Activated CD4-positive, alpha-beta T cell treated with anti-CD3 and anti-CD28 coated beads for 36 hours (primary cell): ENCODE results near the gene UPF1. TPM values are rescaled to one million over a fixed set of nuclear protein-coding genes. Genes with fewer than 3 reads are reported as not detected.

Experiments used
- ATAC-seq: fragments of 200-7000 bp; cut with Tn5 transposase; one replicate; pipeline ENCODE4 v1.10.0; 2021; ENCODE audit warnings: mild to moderate bottlenecking, moderate library complexity
- CTCF ChIA-PET: fragments of 350-600 bp; sonication (Branson Sonifier 250); formaldehyde crosslinking; loops from one replicate; lab custom pipeline; 2021; ENCODE audit warnings: antibody characterized with exemption; lab: Charles Lee
- POLR2A ChIA-PET: fragments of 350-600 bp; sonication (Branson Sonifier 250); formaldehyde crosslinking; loops from one replicate; lab custom pipeline; 2021; ENCODE audit warnings: antibody characterized with exemption, inconsistent platforms; lab: Charles Lee
- DNase-seq: peaks from one replicate; pipeline ENCODE4 v3.0.0-alpha.2; 2020
- H3K27ac Mint-ChIP-seq: one replicate; pipeline ENCODE4 v1.8.0; 2021; ENCODE audit warnings: mixed read lengths
- H3K27me3 Mint-ChIP-seq: one replicate; pipeline ENCODE4 v1.8.0; 2021; ENCODE audit warnings: mixed read lengths
- H3K36me3 Mint-ChIP-seq: one replicate; pipeline ENCODE4 v1.8.0; 2021; ENCODE audit warnings: low read depth, mixed read lengths
- H3K4me1 Mint-ChIP-seq: one replicate; pipeline ENCODE4 v1.8.0; 2021; ENCODE audit warnings: mixed read lengths
- H3K4me3 Mint-ChIP-seq: one replicate; pipeline ENCODE4 v1.8.0; 2021; ENCODE audit warnings: mild to moderate bottlenecking, moderate library complexity, mixed read lengths
- H3K9me3 Mint-ChIP-seq: one replicate; pipeline ENCODE4 v1.8.0; 2021; ENCODE audit warnings: low read depth, mixed read lengths
- intact Hi-C, 2 experiments: fragments of 100-400 bp; cut with DNase I in 1 of 2; cut with micrococcal nuclease in 1 of 2; formaldehyde crosslinking; loops; one replicate each; pipeline versions ENCODE4 v1.14.2 to v1.15.1; 2022 to 2024; cut with DNase I, micrococcal nuclease
- total RNA-seq, 2 experiments: library from RNA; stranded (reverse); gene quantifications; one replicate each; pipeline ENCODE4 v1.2.3, GENCODE V29; 2021

The UPF1 gene
- total RNA-seq, 2 experiments from 2014 or later, result 72.4 to 74.0 TPM

GRCh38 chr19:18817574-18817973, 14.2 kb upstream of the UPF1 start:
- H3K27me3 Mint-ChIP-seq, result peaks cover 4% of the 10 kb centered on the region
- H3K36me3 Mint-ChIP-seq, result no peaks in the 10 kb centered on the region
- intact Hi-C loops, result no loop called here
- DNase-seq, result no peak
- no peaks in the 10 kb centered on the region for H3K4me1 Mint-ChIP-seq
- POLR2A ChIA-PET, result no interaction called here
- ATAC-seq, result no peak
- CTCF ChIA-PET, result no interaction called here
- H3K4me3 Mint-ChIP-seq, result no peak overlapping the region
- no peak overlapping the region for H3K27ac Mint-ChIP-seq
- H3K9me3 Mint-ChIP-seq, result no peaks in the 10 kb centered on the region

GRCh38 chr19:18828786-18829185, 3.0 kb upstream of the UPF1 start:
- Mint-ChIP-seq H3K4me1 (peaks cover 6% of the 10 kb centered on the region), H3K9me3 (peaks cover 2% of the 10 kb centered on the region), H3K4me3 (no peak overlapping the region), H3K27me3 (peaks cover 3% of the 10 kb centered on the region), H3K27ac (no peak overlapping the region), H3K36me3 (peaks cover 11% of the 10 kb centered on the region)
- ATAC-seq (no peak), DNase-seq (no peak)
- intact Hi-C loops, result no loop called here
- POLR2A ChIA-PET, result interaction anchor here (0.6 to 0.9 kb wide), 3 partner anchors 13 to 31 kb away, joined by 3 read pairs; no protein-coding TSS in a partner anchor
- CTCF ChIA-PET, result interaction anchor here (0.6 to 1.1 kb wide), 3 partner anchors 18 to 443 kb away, joined by 3 to 5 read pairs (median 4); partner anchors contain the start of gene GDF15

- no peak overlapping the region for H3K4me3 Mint-ChIP-seq
- ATAC-seq, result no peak
- ChIA-PET CTCF (interaction anchor here (0.9 to 2.8 kb wide), 3 partner anchors 14 to 115 kb away, joined by 3 to 8 read pairs (median 3); no protein-coding TSS in a partner anchor), POLR2A (interaction anchor here (0.9 kb wide), 1 partner anchor 9 kb away, joined by 4 read pairs; no protein-coding TSS in a partner anchor)
- H3K36me3 Mint-ChIP-seq, result peaks cover 27% of the 10 kb centered on the region
- H3K27ac Mint-ChIP-seq, result no peak overlapping the region
- peaks cover 2% of the 10 kb centered on the region for H3K9me3 Mint-ChIP-seq
- H3K27me3 Mint-ChIP-seq, result peaks cover 3% of the 10 kb centered on the region
- peaks cover 23% of the 10 kb centered on the region for H3K4me1 Mint-ChIP-seq
- intact Hi-C loops, result loop anchor here in 1 of 2 experiments (2.0 to 5.0 kb wide), 2 partner anchors 202 to 488 kb away; partner anchors contain the start of genes ARMC6, PGPEP1 and SUGP2
- DNase-seq, result no peak
Observed at GRCh38 chr19:18830488-18830887, 1.3 kb upstream of the UPF1 start.

GRCh38 chr19:18832306-18833140, 764 bp downstream of the UPF1 start:
- POLR2A ChIA-PET, result interaction anchor here (0.6 to 1.9 kb wide), 6 partner anchors 9 to 551 kb away, joined by 3 to 12 read pairs (median 3); partner anchors contain the start of genes COPE, DDX49 and JUND
- Mint-ChIP-seq H3K27me3 (peaks cover 3% of the 10 kb centered on the region), H3K27ac (peak overlapping the region; percentile 90), H3K9me3 (no peaks in the 10 kb centered on the region), H3K4me1 (peaks cover 41% of the 10 kb centered on the region), H3K4me3 (peak overlapping the region; percentile 96), H3K36me3 (peaks cover 38% of the 10 kb centered on the region)
- peak; percentile 57 for ATAC-seq
- CTCF ChIA-PET, result interaction anchor here (1.2 to 5.8 kb wide), 4 partner anchors 12 to 245 kb away, joined by 3 to 47 read pairs (median 8); no protein-coding TSS in a partner anchor
- peak; percentile 56 for DNase-seq
- intact Hi-C loops, result loop anchor here in 1 of 2 experiments (1.0 to 5.0 kb wide), 3 partner anchors 11 to 490 kb away; partner anchors contain the start of genes PGPEP1 and TMEM161A

- Mint-ChIP-seq H3K4me1 (peaks cover 47% of the 10 kb centered on the region), H3K27ac (peak overlapping the region; percentile 90), H3K36me3 (peaks cover 43% of the 10 kb centered on the region), H3K9me3 (no peaks in the 10 kb centered on the region), H3K4me3 (peak overlapping the region; percentile 96), H3K27me3 (no peaks in the 10 kb centered on the region)
- DNase-seq (no peak), ATAC-seq (no peak)
- ChIA-PET POLR2A (interaction anchor here (0.6 to 1.9 kb wide), 2 partner anchors 11 to 86 kb away, joined by 4 to 12 read pairs; partner anchors contain the start of genes COPE and DDX49), CTCF (interaction anchor here (1.3 to 5.8 kb wide), 3 partner anchors 12 to 245 kb away, joined by 8 to 47 read pairs (median 8); no protein-coding TSS in a partner anchor)
- intact Hi-C loops, result loop anchor here in 1 of 2 experiments (1.0 to 5.0 kb wide), 3 partner anchors 10 to 491 kb away; partner anchors contain the start of genes PGPEP1 and TMEM161A
Observed at GRCh38 chr19:18833141-18833476, 1.4 kb downstream of the UPF1 start.

GRCh38 chr19:18833849-18834643, 2.3 kb downstream of the UPF1 start:
- Mint-ChIP-seq H3K27ac (peak overlapping the region; percentile 87), H3K9me3 (no peaks in the 10 kb centered on the region), H3K36me3 (peaks cover 48% of the 10 kb centered on the region), H3K4me3 (peak overlapping the region; percentile 96), H3K27me3 (no peaks in the 10 kb centered on the region), H3K4me1 (peaks cover 56% of the 10 kb centered on the region)
- ChIA-PET CTCF (interaction anchor here (0.6 to 5.8 kb wide), 4 partner anchors 14 to 355 kb away, joined by 3 to 47 read pairs (median 4); partner anchors contain the start of gene REX1BD), POLR2A (interaction anchor here (0.6 kb wide), 1 partner anchor 1120 kb away, joined by 3 read pairs; no protein-coding TSS in a partner anchor)
- no peak for ATAC-seq
- intact Hi-C loops, result loop anchor here in 1 of 2 experiments (1.0 to 5.0 kb wide), 3 partner anchors 9 to 492 kb away; partner anchors contain the start of genes PGPEP1 and TMEM161A
- peak; percentile 30 for DNase-seq

- Mint-ChIP-seq H3K4me3 (peak overlapping the region; percentile 96), H3K27me3 (no peaks in the 10 kb centered on the region), H3K36me3 (peaks cover 53% of the 10 kb centered on the region), H3K27ac (peak overlapping the region; percentile 8), H3K4me1 (peaks cover 62% of the 10 kb centered on the region), H3K9me3 (no peaks in the 10 kb centered on the region)
- POLR2A ChIA-PET, result no interaction called here
- intact Hi-C loops, result loop anchor here in 1 of 2 experiments (5.0 kb wide), 1 partner anchor 492 kb away; the partner anchor contains the start of gene PGPEP1
- ATAC-seq (no peak), DNase-seq (no peak)
- CTCF ChIA-PET, result interaction anchor here (0.7 to 5.8 kb wide), 2 partner anchors 13 to 33 kb away, joined by 3 to 47 read pairs; no protein-coding TSS in a partner anchor
Observed at GRCh38 chr19:18834644-18834984, 2.9 kb downstream of the UPF1 start.

GRCh38 chr19:18839465-18840287, 7.9 kb downstream of the UPF1 start:
- H3K36me3 Mint-ChIP-seq, result peaks cover 44% of the 10 kb centered on the region
- peaks cover 92% of the 10 kb centered on the region for H3K4me1 Mint-ChIP-seq
- no peak overlapping the region for H3K27ac Mint-ChIP-seq
- H3K4me3 Mint-ChIP-seq, result no peak overlapping the region
- DNase-seq, result no peak
- H3K27me3 Mint-ChIP-seq, result no peaks in the 10 kb centered on the region
- POLR2A ChIA-PET, result interaction anchor here (1.7 kb wide), 1 partner anchor 9 kb away, joined by 4 read pairs; no protein-coding TSS in a partner anchor
- intact Hi-C loops, result loop anchor here (5.0 to 10.0 kb wide), 3 partner anchors 47 to 372 kb away; partner anchors contain the start of gene COMP (in 1 of the 2)
- ATAC-seq, result no peak
- no peaks in the 10 kb centered on the region for H3K9me3 Mint-ChIP-seq
- CTCF ChIA-PET, result no interaction called here

- no peak overlapping the region for H3K4me3 Mint-ChIP-seq
- no peaks in the 10 kb centered on the region for H3K9me3 Mint-ChIP-seq
- H3K27ac Mint-ChIP-seq, result no peak overlapping the region
- no peaks in the 10 kb centered on the region for H3K27me3 Mint-ChIP-seq
- ChIA-PET CTCF (interaction anchor here (0.7 kb wide), 1 partner anchor 24 kb away, joined by 3 read pairs; no protein-coding TSS in a partner anchor), POLR2A (interaction anchor here (0.6 to 1.7 kb wide), 4 partner anchors 8 to 79 kb away, joined by 3 to 8 read pairs (median 4); partner anchors contain the start of genes COPE and DDX49)
- H3K36me3 Mint-ChIP-seq, result peaks cover 35% of the 10 kb centered on the region
- DNase-seq (no peak), ATAC-seq (no peak)
- peaks cover 90% of the 10 kb centered on the region for H3K4me1 Mint-ChIP-seq
- intact Hi-C loops, result loop anchor here in 1 of 2 experiments (5.0 to 10.0 kb wide), 2 partner anchors 48 to 366 kb away; partner anchors contain the start of gene COMP
Observed at GRCh38 chr19:18840288-18841267, 8.8 kb downstream of the UPF1 start.
